Glutamatergic neuron (in vitro differentiated cells): ENCODE measurements around the gene ITGB4. TPM values are rescaled to one million over a fixed set of nuclear protein-coding genes. Genes with fewer than 3 reads are reported as not detected.
A peak's percentile ranks its signal among the peaks of the same experiment; 100 is the strongest.

Experiments used
- DNase-seq: peaks from one replicate; pipeline ENCODE4 v3.0.0; 2022
- H3K27ac Mint-ChIP-seq: one replicate; pipeline ENCODE4 v1.8.0; 2020; ENCODE audit warnings: mild to moderate bottlenecking, mixed read lengths, inconsistent platforms; ENCODE audit not compliant: unreplicated experiment
- H3K27me3 Mint-ChIP-seq: one replicate; pipeline ENCODE4 v1.8.0; 2020; ENCODE audit warnings: mild to moderate bottlenecking, moderate library complexity, mixed read lengths, inconsistent platforms; ENCODE audit not compliant: unreplicated experiment
- H3K36me3 Mint-ChIP-seq: one replicate; pipeline ENCODE4 v1.8.0; 2020; ENCODE audit warnings: mild to moderate bottlenecking, mixed read lengths, inconsistent platforms; ENCODE audit not compliant: unreplicated experiment
- H3K4me1 Mint-ChIP-seq: one replicate; pipeline ENCODE4 v1.8.0; 2020; ENCODE audit warnings: mild to moderate bottlenecking, low read depth, mixed read lengths, inconsistent platforms; ENCODE audit not compliant: unreplicated experiment
- H3K4me3 Mint-ChIP-seq: one replicate; pipeline ENCODE4 v1.8.0; 2020; ENCODE audit warnings: mild to moderate bottlenecking, mixed read lengths, inconsistent platforms; ENCODE audit not compliant: unreplicated experiment
- H3K9me3 Mint-ChIP-seq: one replicate; pipeline ENCODE4 v1.8.0; 2020; ENCODE audit warnings: mild to moderate bottlenecking, moderate library complexity, mixed read lengths, inconsistent platforms; ENCODE audit not compliant: unreplicated experiment
- total RNA-seq: library from RNA; stranded (reverse); fragmentation: NEBNext Ultra II Directional; extraction: Animal tissue kit (Norgen Biotek cat#: 25700); gene quantifications from one replicate; pipeline ENCODE4 v1.2.1, GENCODE V29; 2021; ENCODE audit not compliant: unreplicated experiment
- TF ChIP-seq, protein P1 (sequence below): fragments of 200-600 bp; sonication (generic); IDR thresholded peaks from one replicate; pipeline ENCODE4 v1.5.0; 2021; ENCODE audit not compliant: partially characterized antibody, unreplicated experiment

Gene ITGB4
- total RNA-seq, 1 donor from 2014 or later = not detected

DNA sequence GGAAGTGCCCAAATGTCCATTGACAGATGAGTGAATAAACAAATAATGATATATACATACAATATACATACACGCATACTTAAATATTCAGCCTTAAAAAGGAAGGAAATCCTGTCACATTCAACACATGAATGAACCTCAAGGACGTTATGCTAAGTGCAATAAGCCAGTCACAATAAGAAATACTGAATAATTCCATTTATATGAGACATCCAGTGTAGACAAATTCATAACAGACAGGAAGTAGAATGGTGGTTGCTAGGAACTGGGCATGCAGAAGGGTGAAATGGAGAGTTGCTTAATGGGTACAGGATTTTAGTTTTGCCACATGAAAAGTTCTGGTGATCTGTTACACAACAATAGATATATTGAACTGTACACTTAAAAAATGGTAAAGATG is 8.8 kb upstream of the ITGB4 start:
- TF ChIP-seq, protein P1, sequence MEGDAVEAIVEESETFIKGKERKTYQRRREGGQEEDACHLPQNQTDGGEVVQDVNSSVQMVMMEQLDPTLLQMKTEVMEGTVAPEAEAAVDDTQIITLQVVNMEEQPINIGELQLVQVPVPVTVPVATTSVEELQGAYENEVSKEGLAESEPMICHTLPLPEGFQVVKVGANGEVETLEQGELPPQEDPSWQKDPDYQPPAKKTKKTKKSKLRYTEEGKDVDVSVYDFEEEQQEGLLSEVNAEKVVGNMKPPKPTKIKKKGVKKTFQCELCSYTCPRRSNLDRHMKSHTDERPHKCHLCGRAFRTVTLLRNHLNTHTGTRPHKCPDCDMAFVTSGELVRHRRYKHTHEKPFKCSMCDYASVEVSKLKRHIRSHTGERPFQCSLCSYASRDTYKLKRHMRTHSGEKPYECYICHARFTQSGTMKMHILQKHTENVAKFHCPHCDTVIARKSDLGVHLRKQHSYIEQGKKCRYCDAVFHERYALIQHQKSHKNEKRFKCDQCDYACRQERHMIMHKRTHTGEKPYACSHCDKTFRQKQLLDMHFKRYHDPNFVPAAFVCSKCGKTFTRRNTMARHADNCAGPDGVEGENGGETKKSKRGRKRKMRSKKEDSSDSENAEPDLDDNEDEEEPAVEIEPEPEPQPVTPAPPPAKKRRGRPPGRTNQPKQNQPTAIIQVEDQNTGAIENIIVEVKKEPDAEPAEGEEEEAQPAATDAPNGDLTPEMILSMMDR = no peak
- H3K4me1 Mint-ChIP-seq = no peaks in the 10 kb centered on the region

DNA sequence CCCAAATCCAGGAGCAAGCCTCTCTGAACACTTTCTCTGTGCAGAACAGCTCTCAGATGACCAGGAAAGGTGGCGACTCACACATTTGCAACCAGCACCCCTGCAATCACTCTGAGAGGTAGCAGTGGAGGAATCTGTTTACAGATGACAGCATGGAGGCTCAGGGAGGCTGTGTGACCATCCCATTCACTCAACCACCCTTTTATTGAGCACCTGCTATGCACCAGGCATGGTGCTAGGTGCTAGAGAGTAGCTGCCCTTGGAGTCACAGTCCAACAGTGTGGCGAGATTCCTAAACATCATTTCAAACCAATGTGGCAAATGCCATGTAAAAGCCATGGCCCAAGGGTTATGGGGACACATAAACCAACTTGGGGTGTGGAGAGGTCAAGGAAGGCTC is 1.5 kb upstream of the ITGB4 start:
- Mint-ChIP-seq H3K4me1 (no peaks in the 10 kb centered on the region), H3K4me3 (no peak overlapping the region), H3K36me3 (no peaks in the 10 kb centered on the region), H3K27me3 (peaks cover 6% of the 10 kb centered on the region), H3K27ac (no peak overlapping the region), H3K9me3 (peaks cover 2% of the 10 kb centered on the region)
- TF ChIP-seq, protein P1 = no peak
- DNase-seq = no peak

More for the DNA sequence above, 8.8 kb upstream of the ITGB4 start:
- no peak for DNase-seq
- no peaks in the 10 kb centered on the region for H3K36me3 Mint-ChIP-seq
- no peak overlapping the region for H3K4me3 Mint-ChIP-seq
- no peaks in the 10 kb centered on the region for H3K9me3 Mint-ChIP-seq
- no peak overlapping the region for H3K27ac Mint-ChIP-seq
- no peaks in the 10 kb centered on the region for H3K27me3 Mint-ChIP-seq

DNA sequence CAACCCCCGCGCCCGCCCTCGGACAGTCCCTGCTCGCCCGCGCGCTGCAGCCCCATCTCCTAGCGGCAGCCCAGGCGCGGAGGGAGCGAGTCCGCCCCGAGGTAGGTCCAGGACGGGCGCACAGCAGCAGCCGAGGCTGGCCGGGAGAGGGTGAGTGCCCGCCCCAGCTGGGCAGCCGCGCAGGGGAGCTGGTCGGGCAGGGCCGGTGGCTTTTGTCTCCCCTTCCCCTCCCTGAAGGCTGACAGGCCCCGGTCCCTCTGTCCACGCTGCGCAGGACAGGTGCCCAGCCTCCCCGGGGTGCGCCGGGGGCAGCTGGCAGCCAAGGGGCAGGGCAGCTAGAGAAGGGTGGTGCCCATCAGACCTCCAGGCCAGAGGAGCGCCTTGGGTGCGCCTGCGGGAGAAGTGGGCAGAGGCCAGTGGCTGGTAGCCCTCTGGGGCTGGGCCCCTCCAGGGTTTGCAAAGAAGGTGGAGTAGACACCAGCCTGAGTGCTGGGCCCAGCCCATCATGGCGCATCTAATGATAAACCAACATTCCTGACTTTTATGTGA is 278 bp downstream of the ITGB4 start:
- H3K4me3 Mint-ChIP-seq = no peak overlapping the region
- TF ChIP-seq, protein P1 = no peak
- H3K27me3 Mint-ChIP-seq = peaks cover 6% of the 10 kb centered on the region
- no peaks in the 10 kb centered on the region for H3K4me1 Mint-ChIP-seq
- DNase-seq = peak; percentile 34
- H3K9me3 Mint-ChIP-seq = peaks cover 2% of the 10 kb centered on the region
- no peaks in the 10 kb centered on the region for H3K36me3 Mint-ChIP-seq
- no peak overlapping the region for H3K27ac Mint-ChIP-seq

DNA sequence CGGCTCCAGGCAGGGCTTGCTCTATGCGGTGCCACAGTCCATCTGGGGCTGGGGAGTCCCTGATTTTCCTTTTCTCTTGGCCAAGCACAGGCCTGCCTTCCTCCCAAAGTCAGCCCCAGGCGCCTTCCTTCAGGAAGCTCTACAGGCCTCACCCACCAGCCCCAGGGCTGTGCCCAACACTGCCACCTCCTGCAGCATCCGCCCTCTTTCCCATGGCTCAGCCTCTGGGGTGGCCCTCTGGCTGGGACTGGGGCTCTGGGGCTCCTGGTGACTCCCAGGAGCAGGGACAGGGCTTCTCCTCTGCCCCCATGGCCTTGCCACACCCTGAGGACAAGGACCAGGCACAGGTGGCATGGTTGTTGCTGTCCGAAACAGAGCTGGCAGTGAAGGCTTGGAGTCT is 817 bp downstream of the ITGB4 start:
- Mint-ChIP-seq H3K27me3 (peaks cover 6% of the 10 kb centered on the region), H3K9me3 (peaks cover 2% of the 10 kb centered on the region), H3K36me3 (no peaks in the 10 kb centered on the region), H3K4me1 (no peaks in the 10 kb centered on the region), H3K27ac (no peak overlapping the region), H3K4me3 (no peak overlapping the region)
- DNase-seq = no peak
- TF ChIP-seq, protein P1 = no peak

DNA sequence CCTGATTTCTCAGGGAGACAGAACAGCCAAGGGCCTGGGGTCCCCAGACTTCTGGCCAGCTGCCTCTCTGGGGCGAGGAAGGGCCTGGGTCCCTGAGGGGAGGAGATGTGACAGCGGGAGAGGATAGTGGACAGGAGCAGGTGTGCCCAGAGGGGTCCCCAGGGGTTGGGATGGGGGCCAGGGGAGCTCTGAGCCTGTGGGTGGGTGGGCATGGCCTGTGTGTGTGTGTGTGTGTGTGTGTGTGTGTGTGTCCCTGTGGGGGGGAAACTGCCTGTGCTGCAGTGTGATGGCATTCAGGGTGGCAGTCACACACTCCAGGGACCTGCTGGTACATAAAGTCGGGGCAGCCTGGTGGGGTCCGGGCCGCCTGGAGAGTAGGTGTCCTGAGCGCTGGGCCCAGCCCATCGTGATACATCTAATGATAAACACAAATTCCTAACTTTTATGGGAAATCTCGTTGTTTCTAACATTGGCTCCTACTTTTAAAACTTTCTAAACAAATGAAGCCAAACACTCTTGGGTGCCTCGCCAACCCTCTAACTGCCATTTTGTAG is 1.4 kb downstream of the ITGB4 start:
- DNase-seq = no peak
- no peak overlapping the region for H3K4me3 Mint-ChIP-seq
- H3K4me1 Mint-ChIP-seq = no peaks in the 10 kb centered on the region
- no peaks in the 10 kb centered on the region for H3K36me3 Mint-ChIP-seq
- TF ChIP-seq, protein P1 = no peak
- peaks cover 6% of the 10 kb centered on the region for H3K27me3 Mint-ChIP-seq
- H3K27ac Mint-ChIP-seq = no peak overlapping the region
- peaks cover 2% of the 10 kb centered on the region for H3K9me3 Mint-ChIP-seq
